Measurements from ENCODE around the gene HECW1.

DNA sequence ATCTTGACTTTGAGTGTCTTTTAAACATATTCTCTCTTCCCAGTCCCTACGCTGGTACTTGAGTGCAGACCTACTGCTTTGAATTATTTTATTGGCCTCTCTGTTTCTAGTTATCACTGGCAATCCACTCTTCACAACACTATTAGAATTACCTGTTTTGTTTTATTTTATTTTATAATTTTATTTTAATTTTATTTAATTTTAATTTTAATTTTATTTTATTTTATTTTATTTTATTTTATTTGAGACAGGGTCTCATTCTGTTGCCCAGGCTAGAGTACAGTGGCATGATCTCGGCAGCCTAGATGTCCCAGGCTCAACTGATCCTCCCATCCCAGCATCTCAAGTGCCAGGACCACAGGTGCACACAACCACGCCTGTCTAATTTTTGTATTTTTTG lies 477.3 kb downstream of the HECW1 start:
- TF ChIP-seq SPI1 (IDR thresholded peaks at IDR 0.05; ENCODE audit: low read depth, low read length) (no peak), POLR2AphosphoS5 (IDR thresholded peaks at IDR 0.05; ENCODE audit: low read depth, low read length) (no peak), POLR2A (IDR thresholded peaks at IDR 0.05; ENCODE audit: low read depth, low read length) (no peak), TAF1 (IDR thresholded peaks at IDR 0.05; ENCODE audit: low read depth, low read length) (no peak), POU2F2 (IDR thresholded peaks at IDR 0.05; ENCODE audit: low read depth, low read length) (no peak)

All from GM12891 (cell line).